Measurements from ENCODE around the gene HPS1.
"Not testable (repeated sequence)": the region's sequence is repeated elsewhere in the genome, so short reads cannot be mapped to it uniquely, and the experiment has no call there.

Gene HPS1

GRCh38 chr10:98388101-98388655, 58.6 kb downstream of the HPS1 start:
- no peak for FAIRE-seq

GRCh38 chr10:98384531-98385133, 62.1 kb downstream of the HPS1 start:
- no peak for FAIRE-seq

GRCh38 chr10:98383869-98384268, 62.9 kb downstream of the HPS1 start:
- no peak for FAIRE-seq

GRCh38 chr10:98383134-98383667, 63.5 kb downstream of the HPS1 start:
- not testable (repeated sequence) for FAIRE-seq

- FAIRE-seq = no peak
These were observed 64.0 kb downstream of the HPS1 start for GRCh38 chr10:98382691-98383101.

GRCh38 chr10:98380493-98381339, 66.0 kb downstream of the HPS1 start:
- FAIRE-seq = no peak

- no peak for FAIRE-seq
These were observed 68.0 kb downstream of the HPS1 start for GRCh38 chr10:98378722-98379121.

- FAIRE-seq = no peak
These were observed 69.2 kb downstream of the HPS1 start for GRCh38 chr10:98377536-98377935.

GRCh38 chr10:98377001-98377400, 69.7 kb downstream of the HPS1 start:
- FAIRE-seq = no peak

- no peak for FAIRE-seq
These were observed 70.2 kb downstream of the HPS1 start for GRCh38 chr10:98376485-98376884.

- no peak for FAIRE-seq
These were observed 72.3 kb downstream of the HPS1 start for GRCh38 chr10:98374217-98374985.

GRCh38 chr10:98373260-98374040, 73.3 kb downstream of the HPS1 start:
- FAIRE-seq = no peak

- no peak for FAIRE-seq
These were observed 75.6 kb downstream of the HPS1 start for GRCh38 chr10:98370831-98371820.

GRCh38 chr10:98369801-98370200, 76.9 kb downstream of the HPS1 start:
- FAIRE-seq = no peak

GRCh38 chr10:98368644-98369043, 78.1 kb downstream of the HPS1 start:
- no peak for FAIRE-seq

GRCh38 chr10:98367604-98368451, 78.9 kb downstream of the HPS1 start:
- no peak for FAIRE-seq

All from colon (tissue), 2 donors.